ENCODE data around the gene SANBR.

- TF ChIP-seq GATA2 (IDR thresholded peaks at IDR 0.05; ENCODE audit: low read depth, low read length) (no peak), GATA3 (IDR thresholded peaks at IDR 0.05; ENCODE audit: low read depth, low read length) (no peak)
Measured at GRCh38 chr2:61114147-61114546, 48.5 kb downstream of the SANBR start.

Data from SH-SY5Y (cell line).